HG03354 (cell line): Measurements from ENCODE around the gene SPEG.

Experiments used
- ATAC-seq: cut with Tn5 transposase; IDR thresholded peaks from one replicate; pipeline ENCODE4 v1.9.1; 2021; ENCODE audit warnings: mild to moderate bottlenecking; ENCODE audit not compliant: unreplicated experiment, poor library complexity, severe bottlenecking

SPEG gene

DNA sequence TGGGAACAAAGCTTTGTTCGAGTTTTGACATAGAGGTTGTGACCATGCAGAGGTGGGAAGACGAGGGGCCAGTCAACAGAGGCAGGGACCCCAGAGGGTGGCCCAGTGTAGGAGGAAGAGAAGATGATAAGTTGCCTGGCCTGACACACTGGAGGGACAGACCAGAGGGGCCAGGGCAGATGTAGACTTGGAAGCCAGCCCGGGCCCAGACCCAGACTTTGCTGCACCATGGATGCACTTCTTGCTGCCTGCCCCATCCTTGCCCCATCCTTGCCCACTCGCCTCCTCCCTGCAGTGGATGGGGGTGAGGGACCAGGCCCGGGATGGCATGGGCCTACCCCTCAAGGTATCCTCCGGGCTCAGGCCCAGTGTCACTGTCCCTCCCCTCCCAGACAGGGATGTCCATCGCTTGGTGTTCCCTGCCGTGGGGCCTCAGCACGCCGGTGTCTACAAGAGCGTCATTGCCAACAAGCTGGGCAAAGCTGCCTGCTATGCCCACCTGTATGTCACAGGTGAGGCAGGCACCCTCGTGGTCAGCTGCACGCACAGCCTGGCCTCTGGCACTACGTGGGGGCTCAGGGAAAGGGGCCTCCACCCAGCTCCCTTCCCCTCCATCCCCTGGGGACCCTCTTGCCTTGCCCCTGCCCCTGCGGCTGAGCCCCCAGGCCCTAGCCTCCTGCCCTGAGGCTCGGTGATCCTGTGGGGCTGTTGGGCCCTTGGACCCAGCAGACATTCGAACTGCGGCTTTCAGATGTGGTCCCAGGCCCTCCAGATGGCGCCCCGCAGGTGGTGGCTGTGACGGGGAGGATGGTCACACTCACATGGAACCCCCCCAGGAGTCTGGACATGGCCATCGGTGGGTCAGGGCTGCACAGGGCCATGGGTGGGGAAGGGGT, 37.1 kb downstream of the SPEG start:
- ATAC-seq: no peak

DNA sequence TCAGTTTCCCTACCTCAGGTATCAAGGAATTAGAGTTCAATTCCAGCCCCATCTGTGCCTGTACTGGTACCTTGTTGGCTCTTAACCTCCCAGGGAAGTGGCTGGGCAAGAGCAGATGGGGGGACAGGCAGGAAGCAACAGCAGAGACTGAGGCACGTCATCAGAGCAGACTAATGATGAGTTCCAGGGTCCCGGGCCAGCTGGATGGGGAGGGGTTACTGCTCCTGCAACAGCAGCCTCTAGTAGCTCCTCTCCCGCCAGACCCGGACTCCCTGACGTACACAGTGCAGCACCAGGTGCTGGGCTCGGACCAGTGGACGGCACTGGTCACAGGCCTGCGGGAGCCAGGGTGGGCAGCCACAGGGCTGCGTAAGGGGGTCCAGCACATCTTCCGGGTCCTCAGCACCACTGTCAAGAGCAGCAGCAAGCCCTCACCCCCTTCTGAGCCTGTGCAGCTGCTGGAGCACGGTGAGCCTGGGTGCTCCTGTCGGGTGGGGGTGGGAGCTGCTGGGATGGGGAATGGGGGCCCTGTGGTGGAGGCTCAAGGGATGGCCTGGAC, 38.1 kb downstream of the SPEG start:
- no peak for ATAC-seq

- ATAC-seq: no peak
Measured at GRCh38 chr2:219473511-219473910, 38.9 kb downstream of the SPEG start.

DNA sequence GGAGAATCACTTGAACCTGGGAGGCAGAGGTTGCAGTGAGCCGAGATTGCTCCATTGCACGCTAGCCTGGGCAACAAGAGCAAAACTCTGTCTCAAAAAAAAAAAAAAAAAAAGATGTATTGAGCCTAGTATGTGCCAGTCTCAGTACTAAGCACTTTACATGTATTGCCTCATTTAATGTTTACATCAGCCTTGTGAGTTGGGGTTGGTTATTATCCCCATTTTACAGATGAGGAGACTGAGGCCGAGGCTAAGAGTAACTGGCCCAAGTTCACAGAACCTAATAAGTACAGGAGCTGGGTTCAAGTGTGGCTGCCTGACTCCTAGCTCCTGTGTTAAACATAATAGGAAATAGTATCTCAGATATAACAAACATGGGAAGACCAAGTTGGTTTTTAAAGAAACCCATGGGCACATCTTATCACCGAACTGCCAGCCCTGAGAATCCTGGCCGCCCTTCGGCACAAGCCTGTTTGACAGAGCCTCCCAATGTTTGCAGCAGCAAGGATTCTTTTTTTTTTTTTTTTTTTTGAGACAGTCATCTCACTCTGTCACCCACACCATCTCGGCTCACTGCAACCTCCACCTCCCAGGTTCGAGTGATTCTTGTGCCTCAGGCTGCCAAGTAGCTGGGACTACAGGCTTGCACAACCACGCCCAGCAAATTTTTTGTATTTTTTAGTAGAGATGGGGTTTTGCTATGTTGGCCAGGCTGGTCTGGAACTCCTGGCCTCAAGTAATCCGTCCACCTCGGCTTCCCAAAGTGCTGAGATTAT, 39.8 kb downstream of the SPEG start:
- ATAC-seq: no peak

DNA sequence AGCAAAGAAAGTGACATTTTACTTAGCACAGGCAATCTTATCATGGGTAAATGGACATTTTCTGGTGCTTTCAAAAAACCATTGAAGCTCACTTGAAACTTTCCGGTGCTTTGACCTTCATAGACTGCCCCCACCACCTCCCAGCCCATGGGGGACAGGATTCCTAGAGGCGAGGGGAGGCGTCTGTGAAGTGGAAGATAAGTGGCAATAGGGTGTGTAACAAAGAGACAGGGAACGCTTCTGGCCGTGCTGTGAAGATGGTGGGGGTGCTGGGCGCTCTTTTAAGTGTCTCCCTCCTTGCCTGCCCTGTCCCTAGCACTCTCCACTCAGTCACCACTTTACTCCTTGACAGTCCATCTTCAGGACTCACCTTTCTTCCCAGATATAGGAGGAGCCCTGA, 40.6 kb downstream of the SPEG start:
- no peak for ATAC-seq

DNA sequence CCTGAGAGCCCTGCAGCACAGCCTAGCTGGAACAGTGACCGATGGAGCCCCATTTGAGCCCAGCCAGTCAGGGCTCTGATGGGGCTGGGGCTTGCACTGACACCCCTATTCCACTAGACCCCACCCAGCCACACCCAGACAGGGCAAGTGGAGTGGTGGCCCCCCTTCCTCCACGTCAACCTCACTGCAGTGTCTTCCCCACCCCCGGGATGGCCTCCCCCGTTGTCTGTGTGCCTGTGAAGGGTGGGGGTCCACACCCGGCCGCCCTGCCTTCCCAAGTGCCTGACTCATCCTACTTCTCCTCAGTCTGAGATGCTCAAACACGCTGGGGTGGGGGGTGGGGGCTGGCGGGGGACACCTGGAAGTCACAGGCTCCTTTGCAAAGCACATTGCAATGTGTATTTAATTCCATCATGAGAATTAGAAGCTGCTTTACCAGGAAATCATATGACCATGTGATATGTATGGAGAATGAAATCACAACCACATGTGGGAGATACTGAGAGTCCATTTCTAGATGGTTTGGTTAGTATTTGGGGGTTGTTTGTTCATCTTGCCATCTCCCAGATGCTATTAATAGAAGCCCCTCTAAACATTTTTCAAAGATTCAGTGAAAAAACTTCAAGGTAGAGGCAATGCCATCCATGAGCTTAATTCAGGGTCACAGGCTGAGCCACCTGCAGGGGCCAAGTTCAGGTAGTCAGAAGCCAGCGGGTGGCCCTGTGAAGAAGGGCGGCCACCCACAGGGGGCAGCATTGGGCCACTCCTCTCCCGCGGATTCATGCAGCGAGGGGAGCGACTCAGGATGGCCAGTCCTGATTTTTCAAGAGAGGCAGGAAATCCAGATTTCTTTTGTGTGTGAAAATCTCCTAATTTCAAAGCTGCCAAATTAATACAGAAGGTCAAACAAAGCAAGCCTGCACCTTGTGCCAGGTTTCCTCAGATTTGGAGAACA, 41.3 kb downstream of the SPEG start:
- no peak for ATAC-seq

GRCh38 chr2:219476652-219477151, 42.1 kb downstream of the SPEG start:
- ATAC-seq: no peak

- no peak for ATAC-seq
Measured at GRCh38 chr2:219477179-219477578, 42.5 kb downstream of the SPEG start.

DNA sequence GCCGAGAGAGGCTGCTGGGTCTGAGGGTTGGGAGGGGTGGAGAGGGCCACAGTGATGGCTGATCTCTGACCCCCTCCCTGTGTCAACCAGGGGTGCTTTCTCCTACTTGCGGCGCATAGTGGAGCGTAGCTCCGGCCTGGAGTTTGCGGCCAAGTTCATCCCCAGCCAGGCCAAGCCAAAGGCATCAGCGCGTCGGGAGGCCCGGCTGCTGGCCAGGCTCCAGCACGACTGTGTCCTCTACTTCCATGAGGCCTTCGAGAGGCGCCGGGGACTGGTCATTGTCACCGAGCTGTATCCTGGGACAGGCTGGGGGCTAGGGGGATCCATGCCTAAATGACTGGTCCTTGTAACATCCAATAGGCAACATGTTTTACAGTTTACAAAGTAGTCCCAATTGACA, 43.2 kb downstream of the SPEG start:
- ATAC-seq: no peak

DNA sequence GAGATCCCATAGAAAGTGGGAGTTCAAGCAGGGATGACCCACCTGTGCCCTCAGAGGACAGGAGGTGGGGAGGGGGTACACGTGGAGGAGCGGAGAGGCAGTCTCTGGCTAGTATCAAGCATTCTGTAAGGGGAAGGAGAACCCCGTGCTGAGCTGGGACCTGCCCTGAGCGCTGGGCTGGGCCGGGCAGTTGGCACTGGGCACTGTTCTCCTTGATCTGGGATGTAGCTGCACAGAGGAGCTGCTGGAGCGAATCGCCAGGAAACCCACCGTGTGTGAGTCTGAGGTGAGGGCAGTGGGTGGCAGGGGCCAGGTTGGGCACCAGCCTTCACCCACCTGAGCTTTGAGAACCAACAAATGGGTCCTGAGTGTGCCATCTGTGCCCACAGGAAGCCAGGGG, 44.3 kb downstream of the SPEG start:
- ATAC-seq: no peak

- ATAC-seq: no peak
Measured at GRCh38 chr2:219480004-219480403, 45.4 kb downstream of the SPEG start.

DNA sequence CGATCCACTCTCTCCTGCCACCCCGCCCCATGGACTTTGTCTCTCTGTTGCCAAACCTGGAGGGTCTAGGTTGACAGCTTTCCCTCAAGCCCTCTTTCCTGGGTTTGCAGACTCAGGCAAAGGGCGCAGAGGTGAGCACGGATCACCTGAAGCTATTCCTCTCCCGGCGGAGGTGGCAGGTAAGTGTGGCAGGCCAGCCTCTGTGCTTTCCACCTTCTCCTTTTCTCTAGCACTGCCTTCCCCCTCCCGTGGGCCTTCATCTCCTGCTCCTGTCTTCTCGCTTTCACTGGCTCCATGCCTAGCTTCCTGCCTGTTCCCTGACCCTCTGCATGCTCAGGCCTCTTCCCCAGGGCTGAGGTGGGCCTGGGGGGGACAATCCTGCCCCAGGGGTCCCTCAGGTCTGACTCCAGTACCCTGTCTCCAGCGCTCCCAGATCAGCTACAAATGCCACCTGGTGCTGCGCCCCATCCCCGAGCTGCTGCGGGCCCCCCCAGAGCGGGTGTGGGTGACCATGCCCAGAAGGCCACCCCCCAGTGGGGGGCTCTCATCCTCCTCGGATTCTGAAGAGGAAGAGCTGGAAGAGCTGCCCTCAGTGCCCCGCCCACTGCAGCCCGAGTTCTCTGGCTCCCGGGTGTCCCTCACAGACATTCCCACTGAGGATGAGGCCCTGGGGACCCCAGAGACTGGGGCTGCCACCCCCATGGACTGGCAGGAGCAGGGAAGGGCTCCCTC, 48.2 kb downstream of the SPEG start:
- ATAC-seq: no peak

GRCh38 chr2:219483451-219484342, 49.1 kb downstream of the SPEG start:
- ATAC-seq: no peak

GRCh38 chr2:219484343-219485200, 49.9 kb downstream of the SPEG start:
- ATAC-seq: no peak

DNA sequence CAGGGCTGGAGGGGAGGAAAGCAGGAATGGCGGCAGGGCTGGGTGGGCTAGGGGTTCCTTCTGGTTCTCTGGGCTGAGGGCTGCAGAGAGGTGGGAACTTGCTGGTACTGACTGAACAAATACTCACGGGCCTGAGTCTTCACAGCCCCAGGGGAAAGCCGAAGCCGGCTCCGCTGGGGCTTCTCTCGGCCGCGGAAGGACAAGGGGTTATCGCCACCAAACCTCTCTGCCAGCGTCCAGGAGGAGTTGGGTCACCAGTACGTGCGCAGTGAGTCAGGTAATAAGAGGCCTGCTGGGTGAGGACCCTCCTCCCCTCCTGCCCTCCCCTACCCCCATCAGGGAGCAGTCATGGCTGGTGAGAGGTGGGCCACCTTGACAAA, 50.5 kb downstream of the SPEG start:
- no peak for ATAC-seq

DNA sequence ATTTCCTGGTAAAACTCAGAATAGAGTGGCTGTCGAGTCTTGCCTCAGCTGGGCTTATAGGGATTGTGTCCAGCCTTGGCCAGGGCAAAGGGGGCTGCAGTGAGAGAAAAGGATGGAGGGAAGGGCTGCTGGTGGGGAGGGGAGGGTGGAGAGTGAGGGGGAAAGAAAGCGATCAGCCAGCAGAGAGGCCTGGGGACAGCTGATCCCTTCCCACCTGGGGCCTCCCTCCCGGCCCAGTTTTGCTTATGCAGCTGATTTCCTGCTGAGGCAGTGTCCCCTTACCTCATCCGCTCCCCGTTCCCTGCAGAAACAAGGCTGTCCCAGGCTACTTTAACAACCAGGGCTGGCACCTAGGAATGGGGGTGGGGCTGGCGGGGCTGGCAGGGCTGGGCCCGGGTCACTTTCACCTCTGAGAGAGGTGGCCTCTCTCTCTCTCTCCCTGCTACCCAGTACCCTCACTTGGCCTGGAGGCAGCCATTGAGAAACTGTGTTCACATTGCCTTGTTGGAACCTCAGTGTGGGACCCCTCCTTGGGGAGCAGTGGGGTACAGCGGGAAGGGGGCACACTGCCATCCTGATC, 51.8 kb downstream of the SPEG start:
- ATAC-seq: no peak
